ENCODE data around the gene GRSF1.

The GRSF1 gene

DNA sequence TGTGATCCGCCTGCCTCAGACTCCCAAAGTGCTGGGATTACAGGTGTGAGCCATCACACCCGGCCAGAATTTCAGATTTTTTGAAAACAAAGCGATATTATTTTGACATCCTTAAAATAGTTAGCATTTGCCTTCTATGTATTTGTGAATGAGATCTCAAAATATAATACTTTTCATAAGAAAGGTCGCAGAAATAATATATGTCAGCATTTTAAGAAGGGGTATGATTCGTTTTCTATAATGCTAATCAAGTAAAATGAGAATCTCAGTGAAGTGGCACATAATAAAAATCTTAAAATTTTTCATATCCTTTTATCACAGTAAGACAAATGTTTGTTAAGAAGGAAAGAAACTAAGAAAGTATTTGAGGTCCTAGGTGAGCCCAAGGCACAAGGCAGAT, 52.2 kb downstream of the GRSF1 start:
- TF ChIP-seq SIN3A (IDR thresholded peaks at IDR 0.05; ENCODE audit: borderline replicate concordance, insufficient read depth, low read length) (no peak), FOXP2 (optimal IDR thresholded peaks at IDR 0.05; ENCODE audit: borderline replicate concordance, extremely low read depth, extremely low read length, insufficient read depth) (no peak), POLR2AphosphoS5 (IDR thresholded peaks at IDR 0.05; ENCODE audit: low read depth, low read length) (no peak), TAF1 (IDR thresholded peaks at IDR 0.05; ENCODE audit: borderline replicate concordance, insufficient read depth, low read length) (no peak)
- TF ChIP-seq, protein P1, sequence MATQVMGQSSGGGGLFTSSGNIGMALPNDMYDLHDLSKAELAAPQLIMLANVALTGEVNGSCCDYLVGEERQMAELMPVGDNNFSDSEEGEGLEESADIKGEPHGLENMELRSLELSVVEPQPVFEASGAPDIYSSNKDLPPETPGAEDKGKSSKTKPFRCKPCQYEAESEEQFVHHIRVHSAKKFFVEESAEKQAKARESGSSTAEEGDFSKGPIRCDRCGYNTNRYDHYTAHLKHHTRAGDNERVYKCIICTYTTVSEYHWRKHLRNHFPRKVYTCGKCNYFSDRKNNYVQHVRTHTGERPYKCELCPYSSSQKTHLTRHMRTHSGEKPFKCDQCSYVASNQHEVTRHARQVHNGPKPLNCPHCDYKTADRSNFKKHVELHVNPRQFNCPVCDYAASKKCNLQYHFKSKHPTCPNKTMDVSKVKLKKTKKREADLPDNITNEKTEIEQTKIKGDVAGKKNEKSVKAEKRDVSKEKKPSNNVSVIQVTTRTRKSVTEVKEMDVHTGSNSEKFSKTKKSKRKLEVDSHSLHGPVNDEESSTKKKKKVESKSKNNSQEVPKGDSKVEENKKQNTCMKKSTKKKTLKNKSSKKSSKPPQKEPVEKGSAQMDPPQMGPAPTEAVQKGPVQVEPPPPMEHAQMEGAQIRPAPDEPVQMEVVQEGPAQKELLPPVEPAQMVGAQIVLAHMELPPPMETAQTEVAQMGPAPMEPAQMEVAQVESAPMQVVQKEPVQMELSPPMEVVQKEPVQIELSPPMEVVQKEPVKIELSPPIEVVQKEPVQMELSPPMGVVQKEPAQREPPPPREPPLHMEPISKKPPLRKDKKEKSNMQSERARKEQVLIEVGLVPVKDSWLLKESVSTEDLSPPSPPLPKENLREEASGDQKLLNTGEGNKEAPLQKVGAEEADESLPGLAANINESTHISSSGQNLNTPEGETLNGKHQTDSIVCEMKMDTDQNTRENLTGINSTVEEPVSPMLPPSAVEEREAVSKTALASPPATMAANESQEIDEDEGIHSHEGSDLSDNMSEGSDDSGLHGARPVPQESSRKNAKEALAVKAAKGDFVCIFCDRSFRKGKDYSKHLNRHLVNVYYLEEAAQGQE (IDR thresholded peaks at IDR 0.05; ENCODE audit: insufficient read depth in 1 of 2, low read depth in 2 of 2, low read length in 2 of 2): no peak

DNA sequence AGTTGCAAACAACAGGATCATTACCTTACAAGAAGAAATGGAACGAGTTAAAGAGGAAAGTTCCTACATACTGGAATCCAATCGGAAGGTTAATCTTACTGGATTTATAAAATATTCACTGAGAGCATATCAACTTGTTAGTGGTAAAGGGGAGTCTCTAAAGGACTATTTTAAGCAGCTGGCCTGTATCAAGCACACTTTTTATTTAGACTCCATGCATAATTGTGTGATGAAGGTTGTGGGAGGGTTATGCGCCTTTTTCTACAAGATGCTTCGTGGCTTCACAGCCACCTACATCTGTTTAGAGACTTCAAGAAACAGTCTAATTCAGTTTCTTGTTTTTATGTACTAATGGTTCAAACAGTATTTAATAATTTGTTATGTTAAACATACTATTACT, 56.6 kb downstream of the GRSF1 start:
- TF ChIP-seq FOXP2 (optimal IDR thresholded peaks at IDR 0.05; ENCODE audit: borderline replicate concordance, extremely low read depth, extremely low read length, insufficient read depth): no peak
- TF ChIP-seq SIN3A (IDR thresholded peaks at IDR 0.05; ENCODE audit: borderline replicate concordance, insufficient read depth, low read length): no peak
- TF ChIP-seq TAF1 (IDR thresholded peaks at IDR 0.05; ENCODE audit: borderline replicate concordance, insufficient read depth, low read length): no peak
- no peak for TF ChIP-seq POLR2AphosphoS5 (IDR thresholded peaks at IDR 0.05; ENCODE audit: low read depth, low read length)
- TF ChIP-seq, protein P1 (IDR thresholded peaks at IDR 0.05; ENCODE audit: insufficient read depth in 1 of 2, low read depth in 2 of 2, low read length in 2 of 2): no peak

DNA sequence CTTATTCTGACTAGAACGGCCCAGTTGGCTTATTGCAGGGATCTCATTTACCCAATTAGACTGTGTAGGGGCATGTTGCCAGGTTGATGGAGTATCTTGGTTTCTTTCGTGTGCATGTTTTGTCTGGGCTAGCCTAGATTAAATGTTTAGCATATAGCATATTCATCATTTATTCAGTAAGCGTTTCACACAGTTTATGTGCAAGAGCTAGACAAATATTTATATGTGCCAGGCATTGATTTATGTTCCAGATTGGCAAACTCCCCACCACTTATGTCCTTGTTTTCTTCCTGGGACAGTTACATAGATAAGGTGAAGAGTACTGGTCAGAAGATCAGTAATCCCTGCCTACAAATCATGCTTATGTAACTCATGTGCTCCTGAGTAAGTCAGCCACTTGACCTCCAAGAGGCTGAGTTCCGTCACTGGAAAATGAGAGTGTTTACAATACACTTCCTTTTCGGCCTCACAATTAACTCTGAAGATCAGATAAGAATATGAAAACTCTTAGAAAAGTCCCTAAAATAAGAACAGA, 60.7 kb downstream of the GRSF1 start:
- no peak for TF ChIP-seq FOXP2 (optimal IDR thresholded peaks at IDR 0.05; ENCODE audit: borderline replicate concordance, extremely low read depth, extremely low read length, insufficient read depth)
- TF ChIP-seq POLR2AphosphoS5 (IDR thresholded peaks at IDR 0.05; ENCODE audit: low read depth, low read length): no peak

DNA sequence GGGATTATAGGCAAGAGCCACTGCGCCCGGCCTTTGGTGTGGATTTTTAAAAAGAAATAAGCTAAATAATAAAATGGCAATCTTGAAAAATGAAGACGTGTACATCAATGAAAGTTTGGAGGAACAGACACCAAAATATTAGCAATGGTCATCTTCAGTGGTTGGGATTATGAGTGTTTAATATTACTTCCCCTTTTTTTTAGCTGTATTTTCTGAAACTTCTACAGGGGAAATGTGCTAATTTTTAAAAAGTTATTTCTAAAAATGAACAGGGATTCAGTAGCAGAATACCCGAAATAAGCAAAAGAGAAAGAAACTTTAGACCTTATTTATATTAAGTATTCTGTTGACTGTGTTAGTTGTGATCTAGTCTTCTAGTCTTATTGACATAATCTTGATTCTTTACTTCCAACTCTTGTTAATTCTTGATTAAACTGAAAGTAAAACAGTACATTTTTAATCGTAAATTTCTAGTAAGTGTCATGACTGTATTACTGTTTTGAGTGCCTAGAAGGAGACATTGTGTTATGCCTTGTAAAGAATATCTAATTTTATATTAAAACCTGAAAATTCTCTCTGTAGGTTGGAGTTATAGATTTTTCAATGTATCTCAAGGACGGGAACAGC, 66.6 kb downstream of the GRSF1 start:
- TF ChIP-seq TAF1 (IDR thresholded peaks at IDR 0.05; ENCODE audit: borderline replicate concordance, insufficient read depth, low read length) (no peak), SIN3A (IDR thresholded peaks at IDR 0.05; ENCODE audit: borderline replicate concordance, insufficient read depth, low read length) (no peak), FOXP2 (optimal IDR thresholded peaks at IDR 0.05; ENCODE audit: borderline replicate concordance, extremely low read depth, extremely low read length, insufficient read depth) (no peak), POLR2AphosphoS5 (IDR thresholded peaks at IDR 0.05; ENCODE audit: low read depth, low read length) (no peak)
- TF ChIP-seq, protein P1 (IDR thresholded peaks at IDR 0.05; ENCODE audit: insufficient read depth in 1 of 2, low read depth in 2 of 2, low read length in 2 of 2): no peak

DNA sequence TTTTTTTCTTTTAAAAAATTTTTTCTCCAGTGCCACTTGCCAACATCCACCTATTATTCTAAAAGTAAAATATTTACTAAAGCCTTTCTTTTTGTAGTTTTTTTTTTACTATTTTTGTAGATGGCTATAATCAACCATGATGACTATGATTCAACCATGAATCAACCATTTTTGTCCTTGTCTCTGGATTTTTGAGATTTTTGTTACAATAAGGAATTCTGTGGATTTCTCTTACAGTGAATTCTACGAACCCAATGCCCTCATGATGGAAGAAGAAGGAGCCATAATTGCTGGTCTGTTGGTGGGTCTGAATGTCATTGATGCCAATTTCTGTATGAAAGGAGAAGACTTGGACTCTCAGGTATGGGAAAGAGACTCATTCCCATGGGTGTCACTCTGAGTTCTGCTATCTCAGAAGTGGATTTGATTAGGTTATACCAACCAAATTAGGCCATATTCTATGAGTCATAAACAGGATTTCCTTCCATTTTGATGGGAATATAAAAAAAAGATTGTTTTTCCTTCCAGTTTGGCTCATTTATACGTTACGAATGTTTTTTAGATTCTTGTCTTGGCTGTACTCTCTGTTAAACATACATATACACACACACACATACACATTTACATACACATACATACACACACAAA, 71.3 kb downstream of the GRSF1 start:
- TF ChIP-seq SIN3A (IDR thresholded peaks at IDR 0.05; ENCODE audit: borderline replicate concordance, insufficient read depth, low read length) (no peak), POLR2AphosphoS5 (IDR thresholded peaks at IDR 0.05; ENCODE audit: low read depth, low read length) (no peak)

Measured in PFSK-1 (cell line).